MV-4-11 (cell line): Measurements from ENCODE around the gene MPST.

ENCODE experiments used
- DNase-seq: peaks from one replicate; lab custom pipeline; 2025; lab: John Stamatoyannopoulos, UW

MPST gene

DNA sequence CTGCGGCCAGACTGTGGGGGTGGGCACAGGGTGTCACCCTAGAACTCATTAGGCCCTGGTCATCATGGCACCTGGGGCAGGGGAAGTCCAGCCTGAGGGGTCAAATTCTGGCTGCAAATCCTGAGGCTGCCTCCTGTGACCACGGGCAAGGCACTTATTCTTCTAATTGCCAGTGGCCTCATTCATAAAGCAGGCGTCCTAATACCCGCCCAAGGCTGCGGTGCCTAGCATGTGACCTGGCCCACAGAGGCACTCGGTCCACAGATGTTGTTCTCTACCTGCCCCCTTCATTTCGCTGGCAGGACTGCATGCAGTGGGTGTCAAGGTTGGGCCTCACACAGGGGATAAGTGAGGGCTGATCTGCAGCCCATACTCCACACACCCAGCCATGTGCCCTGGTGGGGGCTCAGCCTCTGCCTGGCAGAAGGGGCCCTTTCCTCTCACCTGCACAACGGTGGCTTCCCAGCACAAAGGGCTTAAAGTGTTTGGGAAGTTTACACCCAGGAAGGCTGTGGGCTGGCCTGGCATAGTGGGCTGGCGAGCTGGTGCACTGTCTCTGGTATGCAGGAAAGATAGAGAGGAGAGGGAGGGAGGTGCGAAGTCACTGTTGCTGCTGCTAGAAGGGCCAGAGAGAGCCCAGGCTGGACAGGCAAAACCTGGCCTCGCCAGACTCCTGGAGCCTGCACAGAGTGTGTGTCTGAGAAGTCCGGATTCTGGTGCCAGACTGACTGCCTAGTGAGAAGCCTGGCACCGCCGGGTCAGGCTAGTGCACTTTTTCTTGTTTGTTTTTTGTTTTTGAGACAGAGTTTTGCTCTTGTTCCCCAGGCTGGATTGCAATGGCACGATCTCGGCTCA lies 3.2 kb downstream of the MPST start:
- DNase-seq, result no peak

DNA sequence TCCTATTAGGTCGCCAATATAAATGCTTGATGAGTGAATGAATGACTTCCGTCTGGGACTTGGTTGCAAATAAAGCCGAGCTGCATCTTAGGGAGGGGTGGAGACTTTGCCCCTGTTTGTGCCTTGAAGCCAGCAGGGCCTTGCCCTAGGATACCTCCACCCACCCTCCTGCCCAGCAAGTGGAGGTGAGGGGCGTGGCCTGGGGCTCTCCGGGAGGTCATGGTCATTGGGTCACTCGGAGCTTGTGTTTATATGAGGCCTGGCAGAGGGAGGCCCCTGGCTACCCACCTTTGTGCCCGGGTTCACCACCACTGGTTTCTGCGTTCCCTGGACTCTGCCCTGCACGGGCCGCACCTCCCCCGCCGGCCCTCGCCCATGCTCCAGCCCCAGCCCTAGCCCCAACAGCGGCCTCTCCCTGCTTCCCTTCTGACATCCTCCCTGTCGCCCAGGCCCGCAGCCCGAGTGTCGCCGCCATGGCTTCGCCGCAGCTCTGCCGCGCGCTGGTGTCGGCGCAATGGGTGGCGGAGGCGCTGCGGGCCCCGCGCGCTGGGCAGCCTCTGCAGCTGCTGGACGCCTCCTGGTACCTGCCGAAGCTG lies 4.3 kb downstream of the MPST start:
- DNase-seq, result no peak

GRCh38 chr22:37024339-37025157 lies 5.0 kb downstream of the MPST start:
- DNase-seq, result no peak

- DNase-seq, result peak; percentile 14
Measured at GRCh38 chr22:37025500-37026070, 6.0 kb downstream of the MPST start.

DNA sequence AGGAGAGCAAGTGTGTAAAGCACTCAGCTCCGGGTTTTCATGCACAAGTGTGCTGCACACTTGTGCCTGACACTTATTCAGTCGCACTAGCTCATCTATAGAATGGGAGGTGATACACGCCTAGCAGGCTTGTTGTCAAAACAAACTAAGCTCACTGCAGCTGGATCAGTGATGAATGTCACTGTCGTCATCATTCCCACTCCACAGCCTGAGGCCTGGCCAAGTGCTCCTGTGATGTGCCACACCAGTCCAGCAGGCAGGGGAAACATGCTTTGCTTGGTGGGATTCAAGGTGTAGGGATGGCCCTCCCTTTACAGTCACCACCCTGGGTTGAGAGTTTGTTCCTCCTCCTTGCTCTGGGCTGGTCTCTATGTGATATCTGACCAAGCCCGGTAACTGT lies 6.8 kb downstream of the MPST start:
- DNase-seq, result no peak

GRCh38 chr22:37027556-37027955 lies 8.0 kb downstream of the MPST start:
- DNase-seq, result no peak

DNA sequence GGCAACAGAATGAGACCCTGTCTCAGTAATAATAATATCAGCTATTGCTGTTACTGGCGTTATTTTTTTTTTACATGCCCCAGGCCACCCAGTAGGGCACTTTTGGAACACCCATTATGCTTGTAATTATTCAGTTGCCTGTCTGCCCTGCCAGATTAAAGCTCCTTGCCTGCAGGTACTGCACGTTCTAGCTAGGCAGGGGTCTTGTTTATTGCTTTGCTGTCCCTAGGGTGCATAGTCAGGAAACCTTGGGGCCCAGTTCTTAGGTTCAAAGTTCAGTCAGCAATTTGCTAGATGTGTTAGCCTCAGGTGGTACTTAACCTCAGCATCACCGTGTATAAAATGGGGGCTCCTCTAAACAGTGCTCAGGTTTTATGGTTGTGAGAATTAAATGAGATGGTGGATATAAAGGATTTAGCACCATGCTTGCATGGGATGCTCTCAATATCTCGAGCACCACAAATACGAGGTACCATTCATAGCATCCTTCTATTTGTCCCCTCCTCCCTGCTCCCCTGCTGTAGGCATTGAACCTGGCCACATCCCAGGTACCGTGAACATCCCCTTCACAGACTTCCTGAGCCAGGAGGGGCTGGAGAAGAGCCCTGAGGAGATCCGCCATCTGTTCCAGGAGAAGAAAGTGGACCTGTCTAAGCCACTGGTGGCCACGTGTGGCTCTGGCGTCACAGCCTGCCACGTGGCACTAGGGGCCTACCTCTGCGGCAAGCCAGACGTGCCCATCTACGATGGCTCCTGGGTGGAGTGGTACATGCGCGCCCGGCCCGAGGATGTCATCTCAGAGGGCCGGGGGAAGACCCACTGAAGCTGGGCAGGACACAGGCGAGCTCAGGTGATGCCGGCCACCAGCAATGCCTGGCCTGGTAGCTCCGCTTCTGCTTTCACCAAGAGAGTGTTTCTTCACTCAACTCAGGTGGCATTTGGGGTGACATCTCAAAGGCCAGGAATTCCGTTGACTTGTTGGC lies 9.4 kb downstream of the MPST start:
- no peak for DNase-seq

DNA sequence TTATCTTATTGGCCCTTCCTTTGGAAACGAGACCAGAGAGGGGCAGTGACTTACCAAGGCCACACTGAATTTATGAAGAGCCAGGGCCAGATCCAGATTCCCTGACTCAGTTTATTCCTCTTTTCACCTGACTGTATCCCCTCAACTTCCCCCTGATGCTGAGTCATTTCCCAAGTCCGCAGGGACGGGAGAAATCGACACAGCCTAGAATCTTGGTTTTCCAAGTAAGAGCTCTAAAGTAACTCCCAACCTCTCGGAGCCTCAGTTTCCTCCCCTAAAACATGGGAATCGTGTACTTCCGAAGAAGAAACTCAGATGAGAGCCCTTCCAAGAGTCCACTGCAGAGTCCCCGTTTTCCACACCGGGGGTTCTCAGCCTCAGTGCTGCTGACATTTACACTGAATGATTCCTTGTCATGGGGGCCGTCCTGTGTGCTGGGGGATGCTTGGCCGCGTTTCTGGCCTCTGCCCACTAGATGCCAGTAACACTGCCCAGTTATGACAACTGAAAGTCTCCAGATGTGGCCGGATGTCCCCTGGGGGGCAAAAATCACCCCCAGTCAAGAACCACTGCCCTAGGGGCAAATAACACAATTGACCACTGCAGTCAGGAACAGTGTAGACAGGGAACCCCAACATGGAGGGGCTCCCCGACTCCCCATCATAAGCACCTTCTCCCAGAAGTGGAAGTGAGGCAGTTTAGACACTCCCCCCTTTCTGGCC lies 11.2 kb downstream of the MPST start:
- no peak for DNase-seq

DNA sequence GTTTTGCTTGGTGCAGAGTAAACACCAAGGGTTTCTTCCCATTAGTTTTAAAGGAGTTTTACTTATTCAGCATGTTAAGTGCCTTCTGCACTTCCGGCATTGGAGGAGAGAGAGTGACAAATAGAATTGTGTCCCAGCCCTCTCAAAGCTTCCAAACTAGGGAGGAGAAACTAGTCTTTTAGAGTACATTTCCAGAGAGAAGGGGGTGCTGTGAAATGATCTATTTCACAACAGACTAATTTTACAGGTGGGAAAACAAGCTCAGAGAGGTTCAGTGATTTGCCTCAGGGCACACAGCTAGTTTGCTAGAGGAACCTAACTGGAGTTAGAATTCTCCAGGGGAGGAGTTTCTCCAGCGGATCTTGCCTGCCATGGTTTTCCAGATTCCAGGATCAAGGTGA lies 12.6 kb downstream of the MPST start:
- DNase-seq, result no peak

GRCh38 chr22:37032535-37033460 lies 13.3 kb downstream of the MPST start:
- DNase-seq, result peak; percentile 72

- no peak for DNase-seq
Measured at GRCh38 chr22:37033605-37034430, 14.3 kb downstream of the MPST start.

- no peak for DNase-seq
Measured at GRCh38 chr22:37036655-37037377, 17.3 kb downstream of the MPST start.

- no peak for DNase-seq
Measured at GRCh38 chr22:37037669-37038068, 18.1 kb downstream of the MPST start.

GRCh38 chr22:37039466-37039865 lies 19.9 kb downstream of the MPST start:
- no peak for DNase-seq

DNA sequence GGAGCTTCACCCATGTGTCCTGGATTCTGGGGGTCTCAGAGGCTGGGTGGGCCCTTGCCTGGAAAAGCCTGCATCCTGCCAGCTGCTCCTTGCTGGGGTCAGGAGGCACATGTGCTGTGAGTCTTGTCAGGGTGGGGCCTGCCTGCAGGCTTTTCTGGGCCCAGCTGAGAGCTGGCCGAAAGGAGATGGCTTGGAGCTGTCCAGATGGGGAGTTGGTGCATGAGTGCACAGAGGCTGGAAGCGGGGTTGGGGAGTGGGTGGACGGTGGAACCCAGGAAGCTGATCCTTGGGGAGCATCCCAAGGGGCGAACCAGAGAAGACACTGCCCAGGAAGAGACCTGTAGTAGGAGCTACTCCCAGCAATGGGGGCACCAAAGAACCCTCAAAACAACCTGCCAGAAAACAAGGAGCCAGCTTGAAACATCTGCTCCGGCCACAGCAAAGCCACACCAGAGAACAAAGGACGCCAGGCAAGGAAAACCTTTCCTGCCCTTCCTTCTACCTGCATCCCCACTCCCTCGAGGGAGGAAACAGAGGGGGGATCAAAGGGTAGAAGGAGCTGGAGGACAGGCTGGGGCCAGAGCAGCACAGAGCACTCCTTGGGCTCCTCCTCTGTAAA lies 23.8 kb downstream of the MPST start:
- DNase-seq, result no peak

DNA sequence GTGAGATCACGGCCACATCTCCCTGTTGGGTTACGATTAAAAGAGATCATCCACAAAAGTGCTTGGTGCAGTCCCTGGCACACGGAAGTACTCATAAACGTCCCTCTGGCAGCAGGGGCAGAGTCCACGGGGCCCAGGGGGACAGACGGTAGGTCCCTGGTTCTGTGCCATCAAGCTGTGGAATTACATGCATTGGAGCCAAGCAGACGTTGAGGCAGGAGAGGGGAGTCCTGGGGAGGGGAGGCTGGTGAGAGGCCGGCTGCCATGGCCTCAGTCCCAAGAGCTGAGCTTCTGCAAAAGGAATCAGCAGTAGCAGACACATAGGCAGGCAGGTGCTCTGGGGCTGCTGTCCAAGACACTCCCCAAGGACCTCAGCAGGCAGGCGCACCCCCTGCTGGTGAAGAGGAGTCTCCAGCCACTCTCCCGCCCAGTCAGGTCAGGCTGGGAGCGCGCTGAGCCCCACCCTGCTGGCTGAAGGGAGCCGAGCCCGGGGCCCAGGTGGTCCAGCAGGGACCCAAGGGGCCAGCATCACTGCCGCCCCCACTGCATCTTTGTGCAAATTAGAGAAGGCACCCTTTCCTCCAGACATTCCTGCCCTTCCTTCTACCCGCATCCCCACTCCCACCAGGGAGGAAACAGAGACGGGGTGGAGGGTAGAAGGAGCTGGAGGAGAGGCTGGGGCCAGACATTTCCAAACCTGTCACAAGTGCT lies 24.4 kb downstream of the MPST start:
- peak; percentile 62 for DNase-seq
